K562 (cell line): ENCODE measurements around the gene MCEMP1. TPM values are rescaled to one million over a fixed set of nuclear protein-coding genes. Genes with fewer than 3 reads are reported as not detected.

Source experiments
- ATAC-seq: fragments of 200-7000 bp; cut with Tn5 transposase; 3 replicates; pipeline ENCODE4 v1.9.1; 2020; ENCODE audit warnings: moderate library complexity
- BruUV-seq: library from RNA; stranded (reverse); fragments of 400-500 nt; replicated peaks from 2 replicates; lab custom pipeline; 2021; lab: Mats Ljungman, UMichigan
- CTCF ChIA-PET: fragments of 300-600 bp; formaldehyde crosslinking; extraction: SDS; loops from one replicate; lab custom pipeline; 2021; ENCODE audit warnings: low intra/inter-chr PET ratio; lab: Yijun Ruan, JAX
- POLR2A ChIA-PET: fragments of 300-600, 350-650 bp; sonication (Branson Sonifier 250); formaldehyde crosslinking; extraction: SDS; loops from one replicate; lab custom pipeline; 2021; ENCODE audit warnings: antibody characterized with exemption, inconsistent platforms; lab: Yijun Ruan, JAX
- DNase-seq, 4 experiments: peaks; one replicate each; pipeline versions ENCODE4 v3.0.0 to v3.0.0-alpha.2; 2011 to 2018; ENCODE audit warnings: low spot score in 3 of 4, mixed read lengths in 3 of 4; ENCODE audit errors: extremely low read depth in 1 of 4
- FAIRE-seq: peaks from 2 replicates; lab custom pipeline; 2011; peaks lifted over from hg19 to GRCh38; lab: Jason Lieb, UNC
- H2AFZ ChIP-seq: 2 replicates; pipeline ENCODE4 v1.6.0; 2011; ENCODE audit warnings: low read depth, low read length, control low read depth, inconsistent platforms
- H3K27ac ChIP-seq: fragments of 200-600 bp; 3 replicates; pipeline ENCODE4 v1.8.0; 2011; ENCODE audit warnings: low read depth, mild to moderate bottlenecking, control low read depth, inconsistent platforms, low read length, moderate library complexity, mixed read lengths; ENCODE audit errors: extremely low read depth
- H3K27me3 ChIP-seq, 2 experiments: fragments of 300-600 bp in 1 of 2; 2 replicates in 1 of 2; 3 replicates in 1 of 2; pipeline versions ENCODE4 v1.6.0 to v1.8.0; 2011; ENCODE audit warnings: inconsistent platforms in 2 of 2, low read length in 2 of 2, mild to moderate bottlenecking in 1 of 2, mixed read lengths in 1 of 2, moderate library complexity in 1 of 2; ENCODE audit not compliant: control insufficient read depth in 2 of 2, insufficient read depth in 2 of 2
- H3K36me3 ChIP-seq: fragments of 300-600 bp; 3 replicates; pipeline ENCODE4 v1.8.0; 2011; ENCODE audit warnings: mild to moderate bottlenecking, low read length, inconsistent platforms; ENCODE audit not compliant: control insufficient read depth, insufficient read depth
- H3K4me1 ChIP-seq, 2 experiments: fragments of 200-600 bp in 1 of 2; replicated peaks in 1 of 2; 2 replicates in 1 of 2; 3 replicates in 1 of 2; pipeline versions ENCODE4 v1.5.1 to v1.8.0; 2011; ENCODE audit warnings: inconsistent platforms in 2 of 2, low read length in 2 of 2, mild to moderate bottlenecking in 1 of 2, mixed read lengths in 1 of 2, moderate library complexity in 1 of 2; ENCODE audit not compliant: control insufficient read depth in 2 of 2, insufficient read depth in 2 of 2
- H3K4me2 ChIP-seq: 2 replicates; pipeline ENCODE4 v1.6.1; 2011; ENCODE audit warnings: low read length, control low read depth, inconsistent platforms, mixed read lengths; ENCODE audit not compliant: insufficient read depth
- H3K4me3 ChIP-seq: fragments of 200-600 bp; sonication (generic), shearing (Covaris generic); 2 replicates; pipeline ENCODE4 v1.5.1; 2016; ENCODE audit warnings: control low read depth, inconsistent platforms
- H3K79me2 ChIP-seq: fragments of 200-600 bp; 3 replicates; pipeline ENCODE4 v1.8.0; 2011; ENCODE audit warnings: low read length, inconsistent platforms; ENCODE audit not compliant: control insufficient read depth, insufficient read depth
- H3K9ac ChIP-seq, 2 experiments: 2 replicates each; pipeline versions ENCODE4 v1.6.0 to v1.6.1; 2011; ENCODE audit warnings: low read depth in 2 of 2, low read length in 2 of 2, control low read depth in 1 of 2, inconsistent platforms in 1 of 2, mild to moderate bottlenecking in 1 of 2, mixed read lengths in 1 of 2; ENCODE audit not compliant: insufficient read depth in 1 of 2
- H3K9me1 ChIP-seq: one replicate; pipeline ENCODE4 v1.6.0; 2011; ENCODE audit warnings: inconsistent platforms, mild to moderate bottlenecking, low read length, moderate library complexity; ENCODE audit not compliant: control insufficient read depth, insufficient read depth
- H3K9me3 ChIP-seq: replicated peaks from 2 replicates; pipeline ENCODE4 v1.5.1; 2011; ENCODE audit warnings: low read depth, low read length, inconsistent platforms; ENCODE audit not compliant: control insufficient read depth, insufficient read depth
- H4K20me1 ChIP-seq: replicated peaks from 2 replicates; pipeline ENCODE4 v1.6.1; 2011; ENCODE audit warnings: low read length, inconsistent platforms, mixed read lengths; ENCODE audit not compliant: control insufficient read depth, insufficient read depth
- KDM4B ChIP-seq, 2 experiments: fragments of 450-650 bp in 1 of 2; sonication (generic) in 1 of 2; IDR thresholded peaks; 2 replicates each; pipeline ENCODE4 v1.6.1; 2016 to 2017; ENCODE audit warnings: borderline replicate concordance in 2 of 2, antibody characterized with exemption in 1 of 2, low read depth in 1 of 2, mild to moderate bottlenecking in 1 of 2
- MAX ChIP-seq: sonication (generic); formaldehyde crosslinking; IDR thresholded peaks from 2 replicates; pipeline ENCODE4 v1.9.0; 2022; ENCODE audit warnings: mild to moderate bottlenecking, missing genetic modification reagents
- MNT ChIP-seq, 2 experiments: fragments of 450-650 bp; conservative IDR thresholded peaks; 2 replicates each; pipeline ENCODE4 v1.6.1; 2017; ENCODE audit warnings: mild to moderate bottlenecking in 2 of 2, moderate library complexity in 2 of 2
- PHB2 ChIP-seq: fragments of 450-650 bp; IDR thresholded peaks from 2 replicates; pipeline ENCODE4 v1.6.1; 2017; ENCODE audit warnings: low read depth
- TGIF2 ChIP-seq: sonication (generic); formaldehyde crosslinking; IDR thresholded peaks from 2 replicates; pipeline ENCODE4 v1.8.1; 2022; ENCODE audit warnings: mild to moderate bottlenecking, missing genetic modification reagents, moderate library complexity
- ZBTB12 ChIP-seq: fragments of 250-450 bp; sonication (Bioruptor Pico); IDR thresholded peaks from 2 replicates; pipeline ENCODE4 v1.4.0; 2020
- ZC3H11A ChIP-seq: IDR thresholded peaks from 2 replicates; pipeline ENCODE4 v1.6.1; 2012; ENCODE audit warnings: low read depth, low read length, improper control_type of control experiment
- ZEB2 ChIP-seq: fragments of 450-650 bp; IDR thresholded peaks from 2 replicates; pipeline ENCODE4 v1.6.1; 2016
- ZSCAN29 ChIP-seq: fragments of 450-650 bp; IDR thresholded peaks from 2 replicates; pipeline ENCODE4 v1.6.1; 2017
- WGBS: fragments of 100-300 bp; shearing (Covaris generic); methylation state at CpG from one replicate; pipeline ENCODE4 v1.1.6; 2016; ENCODE audit warnings: low coverage, mixed read lengths; ENCODE audit not compliant: insufficient coverage; ENCODE audit errors: missing lambda C conversion rate; 5-methylcytosine and 5-hydroxymethylcytosine counted together
- in situ Hi-C: fragments of 300-500 bp; cut with MboI; formaldehyde crosslinking; loops from 4 replicates; pipeline ENCODE4 v1.15.0; 2018; ENCODE audit warnings: inconsistent platforms, mixed read lengths
- intact Hi-C: fragments of 100-400 bp; cut with micrococcal nuclease; formaldehyde crosslinking; loops from 2 replicates; pipeline ENCODE4 v1.14.2; 2022
- polyA plus RNA-seq, 8 experiments: library from polyadenylated mRNA; depleted of rRNA in 4 of 8; stranded (reverse) in 5 of 8; unstranded in 3 of 8; fragments of >200 nt; fragmentation: Nextera tagmentation in 2 of 8; fragmentation: Illumina TruSeq in 1 of 8; extraction: Ambion mirVana in 2 of 8; extraction: Trizol in 1 of 8; gene quantifications; 2 replicates each; pipeline versions ENCODE4 v1.2.1 to v1.2.3, GENCODE V29; 2011 to 2014; ENCODE audit warnings: inconsistent platforms in 1 of 8, missing spikeins in 1 of 8
- total RNA-seq, 7 experiments: library from RNA; depleted of rRNA in 6 of 7; stranded (reverse); fragments of >200 nt in 6 of 7; fragmentation: Illumina TruSeq in 2 of 7; extraction: Trizol in 2 of 7; gene quantifications; 2 replicates each; pipeline versions ENCODE4 v1.2.1 to v1.2.3, GENCODE V29; 2011 to 2021; ENCODE audit warnings: low replicate concordance in 1 of 7

The MCEMP1 gene
- total and polyA plus RNA-seq, 9 of the 15 experiments (the other 6 are each of a cell fraction or from before 2014, with no cell fraction given) = 0.11 to 1.8 (median 0.51) TPM

GRCh38 chr19:7718668-7719067 is 41.8 kb downstream of the MCEMP1 start:
- in situ Hi-C loops = no loop called here
- no peaks in the 10 kb centered on the region for H3K9me1 ChIP-seq
- H3K79me2 ChIP-seq = no peaks in the 10 kb centered on the region
- no peaks in the 10 kb centered on the region for H4K20me1 ChIP-seq
- no peak for ATAC-seq
- no peaks in the 10 kb centered on the region for H3K4me1 ChIP-seq
- FAIRE-seq = no peak
- no peaks in the 10 kb centered on the region for H3K9me3 ChIP-seq
- H3K27me3 ChIP-seq = peaks cover 8 to 23% of the 10 kb centered on the region in 2 experiments; a peak in 4 of 5 replicates
- DNase-seq = no peak
- CTCF ChIA-PET = no interaction called here
- TF ChIP-seq KDM4B (IDR thresholded peaks at IDR 0.05; ENCODE audit: borderline replicate concordance in 2 of 2, low read depth in 1 of 2) = no peak
- TF ChIP-seq MAX (CRISPR knock-in tag) = no peak
- TF ChIP-seq ZC3H11A = no peak
- no peak for TF ChIP-seq ZSCAN29
- no peak for TF ChIP-seq PHB2
- no peak for TF ChIP-seq ZBTB12 (CRISPR knock-in tag)
- no peak for TF ChIP-seq ZEB2
- no peak for TF ChIP-seq MNT (conservative IDR thresholded peaks at IDR 0.05)
- no peak for TF ChIP-seq TGIF2 (CRISPR knock-in tag)
- TF ChIP-seq, all 486 proteins: peak for 0
- no peak overlapping the region for H3K27ac ChIP-seq
- intact Hi-C loops = no loop called here
- BruUV-seq = no TSS peak
- H3K36me3 ChIP-seq = no peaks in the 10 kb centered on the region
- POLR2A ChIA-PET = no interaction called here
- WGBS = 0% methylated on average over 8 of the region's 8 CpGs
- H3K4me3 ChIP-seq = no peak overlapping the region
- H2AFZ ChIP-seq = no peak overlapping the region
- H3K9ac ChIP-seq = no peak overlapping the region
- H3K4me2 ChIP-seq = no peak overlapping the region
